ENCODE data around the gene PAK1.

PAK1 gene

GRCh38 chr11:77411717-77412441, 62.0 kb downstream of the PAK1 start:
- Mint-ChIP-seq H3K4me1 (ENCODE audit: low read depth) (peaks cover 44% of the 10 kb centered on the region), H3K27ac (peak overlapping the region; percentile 88), H3K27me3 (no peaks in the 10 kb centered on the region), H3K4me3 (peak overlapping the region; percentile 92), H3K36me3 (ENCODE audit: low read depth) (peaks cover 3% of the 10 kb centered on the region), H3K9me3 (no peaks in the 10 kb centered on the region)
- peak; percentile 85 for DNase-seq

GRCh38 chr11:77411137-77411707, 62.7 kb downstream of the PAK1 start:
- Mint-ChIP-seq H3K9me3 (no peaks in the 10 kb centered on the region), H3K36me3 (ENCODE audit: low read depth) (peaks cover 3% of the 10 kb centered on the region), H3K4me3 (peak overlapping the region; percentile 92), H3K27me3 (no peaks in the 10 kb centered on the region), H3K27ac (peak overlapping the region; percentile 88), H3K4me1 (ENCODE audit: low read depth) (peaks cover 48% of the 10 kb centered on the region)
- no peak for DNase-seq

GRCh38 chr11:77410076-77410827, 63.6 kb downstream of the PAK1 start:
- Mint-ChIP-seq H3K27me3 (no peaks in the 10 kb centered on the region), H3K27ac (no peak overlapping the region), H3K36me3 (ENCODE audit: low read depth) (peaks cover 3% of the 10 kb centered on the region), H3K4me3 (peak overlapping the region; percentile 92), H3K4me1 (ENCODE audit: low read depth) (peaks cover 48% of the 10 kb centered on the region), H3K9me3 (no peaks in the 10 kb centered on the region)
- DNase-seq: no peak

GRCh38 chr11:77409046-77409445, 64.8 kb downstream of the PAK1 start:
- Mint-ChIP-seq H3K27me3 (no peaks in the 10 kb centered on the region), H3K4me1 (ENCODE audit: low read depth) (peaks cover 48% of the 10 kb centered on the region), H3K9me3 (no peaks in the 10 kb centered on the region), H3K36me3 (ENCODE audit: low read depth) (peaks cover 3% of the 10 kb centered on the region), H3K27ac (no peak overlapping the region), H3K4me3 (no peak overlapping the region)
- no peak for DNase-seq

- Mint-ChIP-seq H3K9me3 (no peaks in the 10 kb centered on the region), H3K4me1 (ENCODE audit: low read depth) (peaks cover 56% of the 10 kb centered on the region), H3K4me3 (no peak overlapping the region), H3K27ac (no peak overlapping the region), H3K27me3 (no peaks in the 10 kb centered on the region), H3K36me3 (ENCODE audit: low read depth) (peaks cover 3% of the 10 kb centered on the region)
- DNase-seq: no peak
These were observed 66.3 kb downstream of the PAK1 start for GRCh38 chr11:77407613-77408012.

- Mint-ChIP-seq H3K4me3 (no peak overlapping the region), H3K27me3 (no peaks in the 10 kb centered on the region), H3K27ac (no peak overlapping the region)
These were observed 67.5 kb downstream of the PAK1 start for GRCh38 chr11:77406396-77406795.

GRCh38 chr11:77403211-77403610, 70.7 kb downstream of the PAK1 start:
- Mint-ChIP-seq H3K27me3 (no peaks in the 10 kb centered on the region), H3K27ac (no peak overlapping the region), H3K4me1 (ENCODE audit: low read depth) (peaks cover 38% of the 10 kb centered on the region), H3K9me3 (no peaks in the 10 kb centered on the region), H3K36me3 (ENCODE audit: low read depth) (peaks cover 3% of the 10 kb centered on the region), H3K4me3 (no peak overlapping the region)
- DNase-seq: no peak

More at GRCh38 chr11:77406396-77406795, 67.5 kb downstream of the PAK1 start:
- Mint-ChIP-seq H3K36me3 (ENCODE audit: low read depth) (peaks cover 3% of the 10 kb centered on the region), H3K9me3 (no peaks in the 10 kb centered on the region), H3K4me1 (ENCODE audit: low read depth) (peaks cover 58% of the 10 kb centered on the region)
- DNase-seq: no peak

GRCh38 chr11:77402218-77402556, 71.7 kb downstream of the PAK1 start:
- Mint-ChIP-seq H3K4me1 (ENCODE audit: low read depth) (peaks cover 32% of the 10 kb centered on the region), H3K4me3 (no peak overlapping the region), H3K36me3 (ENCODE audit: low read depth) (peaks cover 4% of the 10 kb centered on the region), H3K27me3 (no peaks in the 10 kb centered on the region), H3K9me3 (no peaks in the 10 kb centered on the region), H3K27ac (no peak overlapping the region)
- no peak for DNase-seq

GRCh38 chr11:77401486-77402217, 72.2 kb downstream of the PAK1 start:
- H3K4me3 Mint-ChIP-seq: no peak overlapping the region
- H3K4me1 Mint-ChIP-seq (ENCODE audit: low read depth): peaks cover 30% of the 10 kb centered on the region
- H3K36me3 Mint-ChIP-seq (ENCODE audit: low read depth): peaks cover 4% of the 10 kb centered on the region
- H3K9me3 Mint-ChIP-seq: no peaks in the 10 kb centered on the region
- H3K27ac Mint-ChIP-seq: no peak overlapping the region
- DNase-seq: no peak
- no peaks in the 10 kb centered on the region for H3K27me3 Mint-ChIP-seq

GRCh38 chr11:77400775-77401449, 73.0 kb downstream of the PAK1 start:
- Mint-ChIP-seq H3K4me1 (ENCODE audit: low read depth) (peaks cover 27% of the 10 kb centered on the region), H3K4me3 (no peak overlapping the region), H3K36me3 (ENCODE audit: low read depth) (peaks cover 4% of the 10 kb centered on the region), H3K27me3 (no peaks in the 10 kb centered on the region), H3K27ac (no peak overlapping the region), H3K9me3 (no peaks in the 10 kb centered on the region)
- no peak for DNase-seq

GRCh38 chr11:77400271-77400670, 73.6 kb downstream of the PAK1 start:
- H3K36me3 Mint-ChIP-seq (ENCODE audit: low read depth): peaks cover 4% of the 10 kb centered on the region
- H3K4me3 Mint-ChIP-seq: no peak overlapping the region
- H3K9me3 Mint-ChIP-seq: no peaks in the 10 kb centered on the region
- peaks cover 27% of the 10 kb centered on the region for H3K4me1 Mint-ChIP-seq (ENCODE audit: low read depth)
- no peaks in the 10 kb centered on the region for H3K27me3 Mint-ChIP-seq
- DNase-seq: no peak
- no peak overlapping the region for H3K27ac Mint-ChIP-seq

- H3K36me3 Mint-ChIP-seq (ENCODE audit: low read depth): peaks cover 4% of the 10 kb centered on the region
- no peak overlapping the region for H3K4me3 Mint-ChIP-seq
- no peaks in the 10 kb centered on the region for H3K27me3 Mint-ChIP-seq
- DNase-seq: no peak
- no peak overlapping the region for H3K27ac Mint-ChIP-seq
- no peaks in the 10 kb centered on the region for H3K9me3 Mint-ChIP-seq
- peaks cover 15% of the 10 kb centered on the region for H3K4me1 Mint-ChIP-seq (ENCODE audit: low read depth)
These were observed 76.3 kb downstream of the PAK1 start for GRCh38 chr11:77397631-77398030.

GRCh38 chr11:77396911-77397310, 77.0 kb downstream of the PAK1 start:
- H3K36me3 Mint-ChIP-seq (ENCODE audit: low read depth): peaks cover 9% of the 10 kb centered on the region
- DNase-seq: no peak
- peaks cover 9% of the 10 kb centered on the region for H3K4me1 Mint-ChIP-seq (ENCODE audit: low read depth)
- H3K4me3 Mint-ChIP-seq: no peak overlapping the region
- H3K27me3 Mint-ChIP-seq: no peaks in the 10 kb centered on the region
- H3K9me3 Mint-ChIP-seq: no peaks in the 10 kb centered on the region
- H3K27ac Mint-ChIP-seq: no peak overlapping the region

- Mint-ChIP-seq H3K4me1 (ENCODE audit: low read depth) (peaks cover 5% of the 10 kb centered on the region), H3K27me3 (no peaks in the 10 kb centered on the region), H3K9me3 (no peaks in the 10 kb centered on the region), H3K4me3 (no peak overlapping the region), H3K27ac (no peak overlapping the region), H3K36me3 (ENCODE audit: low read depth) (peaks cover 13% of the 10 kb centered on the region)
- no peak for DNase-seq
These were observed 77.6 kb downstream of the PAK1 start for GRCh38 chr11:77396305-77396704.

All from activated T-cell treated with anti-CD3 and anti-CD28 coated beads, Interleukin-2, amount 50 U/mL, for 24 hours (primary cell).